Activated effector memory CD4-positive, alpha-beta T cell treated with anti-CD3 and anti-CD28 coated beads, Interleukin-2, amount 50 U/mL, for 16 hours (primary cell): ENCODE results near the gene ADARB2.

Experiments
- DNase-seq: peaks from one replicate; pipeline ENCODE4 v3.0.0-alpha.2; 2020

ADARB2 gene

DNA sequence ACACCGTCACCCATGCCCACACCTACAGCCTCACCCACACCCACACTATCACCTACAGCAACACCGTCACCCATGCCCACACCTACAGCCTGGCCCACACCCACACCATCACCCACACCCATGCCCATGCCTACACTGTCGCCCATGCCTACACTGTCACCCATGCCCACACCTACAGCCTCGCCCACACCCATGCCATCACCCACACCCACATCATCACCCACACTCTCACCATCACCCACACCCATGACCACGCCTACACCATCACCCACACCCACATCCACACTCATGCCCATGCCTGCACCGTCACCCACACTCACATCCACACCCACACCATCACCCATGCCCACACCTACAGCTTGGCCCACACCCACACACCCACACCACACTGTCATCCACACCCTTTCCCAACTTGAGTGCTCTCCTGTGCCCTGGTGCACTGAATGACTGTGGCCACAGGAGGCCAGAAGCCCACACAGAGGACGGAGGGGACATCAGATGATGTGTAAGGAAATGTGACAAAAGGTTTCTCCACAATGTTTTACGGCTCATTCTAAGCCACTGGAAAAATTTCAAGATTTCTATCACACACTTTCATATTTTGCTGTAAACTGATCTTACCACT lies 527.9 kb downstream of the ADARB2 start:
- no peak for DNase-seq

DNA sequence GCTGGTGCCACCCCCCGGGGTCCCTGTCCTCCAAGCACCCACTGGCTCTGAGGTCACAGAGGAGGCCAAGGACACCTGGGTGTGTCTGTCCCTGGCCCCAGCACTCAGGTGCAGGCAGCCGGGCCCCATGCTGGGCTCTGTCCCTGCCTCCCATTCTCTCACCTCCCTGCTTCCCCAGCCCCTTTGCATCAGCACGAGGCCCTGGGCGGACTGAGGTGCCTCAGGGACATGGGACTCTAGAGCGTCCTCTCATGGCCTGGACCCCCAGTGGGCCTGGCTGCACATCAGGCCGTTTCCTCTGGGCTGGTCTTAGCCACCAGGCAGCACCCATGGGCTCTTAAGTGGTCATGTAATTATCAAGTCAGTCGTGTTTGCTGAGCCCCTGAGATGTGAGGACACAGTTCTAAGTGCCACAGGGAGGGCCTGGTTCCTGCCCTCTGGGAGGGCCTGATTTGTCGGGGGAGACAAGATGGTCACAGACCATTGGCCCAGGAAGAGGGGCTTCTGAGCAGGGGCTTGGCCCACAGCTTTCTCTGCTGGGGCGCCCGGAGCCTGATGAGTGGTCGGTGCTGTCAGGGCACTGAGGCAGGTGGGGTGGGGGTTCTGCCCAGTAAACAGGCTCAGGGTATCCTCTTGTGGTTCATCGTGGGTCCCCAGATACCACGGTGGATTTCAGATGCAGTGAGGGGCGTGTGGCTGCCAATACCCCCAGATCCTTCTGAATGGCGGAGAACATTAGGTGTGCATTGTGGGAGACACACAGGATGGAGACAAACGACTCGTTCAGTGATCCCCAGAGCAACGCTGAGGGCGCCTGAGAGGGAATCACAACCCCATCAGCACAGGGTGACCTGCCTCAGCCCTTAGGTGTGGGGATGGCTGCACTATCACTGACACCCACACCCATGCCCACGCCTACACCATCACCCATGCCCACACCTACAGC lies 528.7 kb downstream of the ADARB2 start:
- no peak for DNase-seq

DNA sequence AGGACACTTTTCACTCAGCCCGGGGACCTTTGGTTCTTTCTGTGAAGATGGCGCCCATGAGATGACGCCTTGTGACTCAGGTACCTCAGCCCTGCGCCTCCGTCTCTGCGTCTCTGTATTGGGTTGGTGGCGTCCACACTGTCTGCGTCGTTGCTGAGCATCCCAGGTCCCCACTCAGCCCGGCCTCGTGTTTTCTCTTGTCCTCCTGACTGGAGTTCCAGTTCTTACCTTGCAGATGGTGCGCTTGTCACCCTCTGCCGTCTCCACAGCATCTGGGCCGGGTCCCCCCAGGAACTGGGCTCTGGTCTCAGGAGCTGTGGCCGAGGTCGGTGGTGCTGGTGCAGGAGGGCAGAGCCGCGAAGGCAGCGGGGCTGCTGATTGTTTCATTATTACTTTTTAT lies 530.7 kb downstream of the ADARB2 start:
- DNase-seq: no peak

DNA sequence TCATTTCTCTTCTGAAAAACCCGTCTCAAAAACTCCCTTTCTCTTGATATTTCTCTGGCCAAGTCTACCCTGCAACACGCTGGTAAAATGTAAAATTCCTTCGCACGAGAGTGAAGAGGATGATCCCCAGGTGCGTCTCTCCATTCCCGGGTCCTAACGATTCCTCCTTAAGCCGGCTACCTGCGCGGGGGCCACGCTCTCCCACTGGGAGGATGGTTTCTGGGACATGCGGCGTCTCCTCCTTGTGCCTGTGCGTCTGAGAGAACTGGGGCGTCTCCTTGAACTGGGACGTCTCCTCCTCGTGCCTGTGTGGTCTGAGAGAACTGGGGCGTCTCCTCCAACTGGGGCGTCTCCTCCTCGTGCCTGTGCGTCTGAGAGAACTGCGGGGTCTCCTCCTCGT lies 531.2 kb downstream of the ADARB2 start:
- no peak for DNase-seq

DNA sequence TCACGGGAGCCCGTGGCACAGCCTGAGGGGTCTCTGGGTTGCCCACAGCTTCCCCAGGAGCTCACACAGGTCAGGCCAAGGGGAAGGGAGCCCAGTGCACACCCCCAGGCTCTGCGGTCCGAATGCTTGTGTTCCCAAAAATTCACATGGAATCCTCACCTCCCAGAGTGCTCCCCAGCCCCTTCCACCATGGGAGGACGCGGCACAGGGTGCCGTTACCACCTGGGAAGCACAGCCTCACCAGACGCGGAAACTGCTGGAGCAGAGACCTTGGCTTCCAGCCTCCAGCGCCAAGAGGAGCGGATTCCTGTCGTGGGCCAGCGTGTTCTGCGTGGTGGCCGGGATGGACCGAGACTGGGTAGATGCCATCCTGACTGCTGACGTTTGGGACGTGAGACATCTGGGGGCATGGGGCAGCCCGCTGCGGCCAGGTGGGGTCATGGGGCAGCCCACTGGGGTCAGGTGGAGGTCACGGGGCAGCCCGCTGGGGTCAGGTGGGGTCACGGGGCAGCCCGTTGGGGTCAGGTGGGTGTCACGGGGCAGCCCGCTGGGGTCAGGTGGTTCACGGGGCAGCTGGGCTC lies 531.8 kb downstream of the ADARB2 start:
- DNase-seq: no peak

DNA sequence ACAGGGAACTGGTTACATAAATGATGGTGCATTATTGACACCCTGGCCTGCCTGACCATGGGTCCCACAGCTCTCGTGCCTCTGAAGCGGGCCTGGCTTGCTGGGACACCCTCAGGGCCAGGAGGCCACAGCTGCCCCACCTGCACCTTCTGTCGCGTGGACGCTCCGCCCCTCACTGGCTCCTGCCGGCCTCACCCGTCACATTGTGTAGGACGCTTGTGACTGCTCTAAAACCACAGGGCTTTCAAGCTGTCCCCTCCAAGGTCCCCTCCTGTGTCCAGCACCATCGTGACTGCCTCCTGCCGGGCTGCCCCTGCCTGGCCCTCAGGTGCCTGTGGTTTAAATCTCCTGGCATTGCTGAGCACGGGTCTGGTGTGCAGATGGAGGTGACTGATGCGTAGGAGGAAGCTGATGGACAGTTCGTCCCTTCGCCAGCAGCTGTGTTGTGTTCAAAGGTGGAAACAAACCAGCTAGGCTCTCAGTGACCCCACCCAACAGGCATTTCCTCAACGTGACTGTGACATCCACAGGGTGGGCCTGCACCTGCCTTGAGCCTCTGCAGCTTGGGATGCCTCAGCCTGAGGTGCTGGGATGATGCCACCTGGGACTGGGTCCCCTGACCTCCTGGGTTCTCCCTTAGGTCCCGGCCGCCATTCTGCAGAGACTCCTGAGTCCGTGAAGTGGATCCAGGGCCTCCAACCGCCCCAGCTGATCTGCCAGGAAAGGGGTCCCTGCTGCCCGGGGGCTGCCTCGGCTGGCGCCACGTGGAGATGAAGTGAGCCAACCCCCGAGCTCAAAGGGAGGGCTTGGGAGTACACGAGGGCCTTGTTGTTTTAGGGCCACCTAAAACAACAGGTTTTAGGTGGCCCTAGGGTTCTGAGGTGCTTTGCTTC lies 532.6 kb downstream of the ADARB2 start:
- no peak for DNase-seq

DNA sequence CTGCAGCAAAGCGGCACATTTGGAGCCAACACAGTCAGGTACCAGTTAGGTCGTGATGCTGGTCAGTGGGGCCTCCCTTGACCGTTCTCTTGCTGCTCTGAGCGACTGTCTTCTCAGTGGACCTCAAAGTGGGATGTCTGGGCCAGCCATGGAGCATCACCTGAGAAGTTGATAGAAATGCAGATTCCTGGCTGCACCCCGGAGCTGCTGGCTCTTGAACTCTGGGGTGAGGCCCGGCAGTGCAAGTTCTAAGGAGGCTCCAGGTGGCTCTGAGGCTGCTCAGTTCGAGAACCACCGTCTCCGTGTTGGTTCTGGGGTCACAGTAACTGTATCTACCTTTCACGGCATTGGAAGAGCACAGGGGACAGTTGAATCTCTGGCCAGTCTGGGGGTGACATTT lies 533.6 kb downstream of the ADARB2 start:
- no peak for DNase-seq

DNA sequence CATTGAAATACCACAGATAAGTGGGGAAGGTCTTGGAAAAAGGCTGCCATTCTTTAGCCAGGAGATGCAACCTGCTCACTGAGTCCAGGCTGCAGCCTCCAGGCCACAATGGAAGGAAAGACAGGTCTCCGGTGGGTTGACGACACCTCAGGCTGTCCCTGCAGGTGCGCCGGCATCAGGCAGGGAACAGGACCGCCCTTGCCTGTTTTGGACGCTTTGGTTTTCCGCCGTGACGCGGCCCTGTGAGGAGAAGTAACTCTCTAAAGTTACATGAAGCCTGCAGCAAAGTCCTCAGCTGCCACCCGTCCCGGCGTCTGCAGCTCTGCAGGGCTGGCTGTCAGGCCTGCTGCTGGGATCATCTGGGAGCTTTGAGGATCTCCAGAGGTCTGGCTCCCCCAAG lies 534.1 kb downstream of the ADARB2 start:
- DNase-seq: no peak

DNA sequence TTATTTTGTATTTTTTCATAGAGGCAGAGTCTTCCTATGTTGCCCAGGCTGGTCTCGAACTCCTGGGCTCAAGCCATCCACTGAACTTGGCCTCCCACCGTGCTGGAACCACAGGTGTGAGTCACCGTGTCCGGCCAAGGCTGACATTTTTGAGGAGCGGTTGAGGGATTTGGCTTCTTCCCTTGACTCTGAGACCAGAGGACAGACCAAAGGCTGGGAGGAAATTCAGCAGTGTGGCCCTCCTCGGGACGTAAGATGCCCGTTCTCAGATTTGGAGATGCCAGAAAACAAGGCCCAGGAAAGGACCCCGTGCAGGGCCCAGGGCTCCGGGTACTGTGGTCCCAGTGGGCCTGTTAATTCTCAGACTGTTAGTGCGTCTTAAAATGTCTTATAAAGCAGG lies 535.0 kb downstream of the ADARB2 start:
- no peak for DNase-seq

DNA sequence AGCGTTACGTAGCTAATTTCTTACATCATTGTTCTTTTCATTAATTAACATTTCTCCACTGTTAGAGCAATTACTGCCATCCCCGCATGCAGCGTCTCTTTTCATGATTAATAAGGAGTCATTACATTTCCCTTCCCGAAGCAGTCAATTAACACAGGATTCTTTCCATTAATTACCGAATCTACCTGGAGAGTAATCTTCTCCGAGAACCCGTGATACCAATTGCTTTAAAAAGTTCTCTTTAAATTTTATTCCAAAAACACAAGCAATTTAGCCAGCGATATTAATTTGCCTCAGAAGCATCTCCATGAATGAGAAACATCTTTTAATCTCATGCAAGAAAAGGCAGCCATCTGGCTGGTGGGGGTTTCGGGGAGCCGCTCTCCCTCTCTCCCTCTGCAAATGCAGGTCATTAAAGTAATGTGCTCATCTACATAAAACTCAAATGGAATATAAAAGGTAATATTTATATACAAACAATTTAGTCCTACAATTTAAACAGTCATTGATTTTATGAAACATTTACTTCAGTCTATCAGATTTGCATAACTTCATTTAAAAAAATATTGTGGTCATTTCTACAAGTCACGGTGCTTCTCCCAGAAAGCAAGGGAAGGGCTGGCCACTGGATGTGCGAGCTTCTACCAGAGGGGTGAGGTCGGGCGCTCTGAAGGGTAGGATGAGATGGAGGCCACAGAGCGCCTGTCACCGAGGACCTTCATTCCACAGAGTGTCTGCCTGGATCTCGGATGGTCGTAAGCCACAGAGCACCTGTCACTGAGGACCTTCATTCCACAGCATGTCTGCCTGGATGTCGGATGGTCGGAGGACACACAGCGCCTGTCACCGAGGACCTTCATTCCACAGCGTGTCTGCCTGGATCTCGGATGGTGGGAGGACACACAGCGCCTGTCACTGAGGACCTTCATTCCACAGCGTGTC lies 536.2 kb downstream of the ADARB2 start:
- DNase-seq: no peak

DNA sequence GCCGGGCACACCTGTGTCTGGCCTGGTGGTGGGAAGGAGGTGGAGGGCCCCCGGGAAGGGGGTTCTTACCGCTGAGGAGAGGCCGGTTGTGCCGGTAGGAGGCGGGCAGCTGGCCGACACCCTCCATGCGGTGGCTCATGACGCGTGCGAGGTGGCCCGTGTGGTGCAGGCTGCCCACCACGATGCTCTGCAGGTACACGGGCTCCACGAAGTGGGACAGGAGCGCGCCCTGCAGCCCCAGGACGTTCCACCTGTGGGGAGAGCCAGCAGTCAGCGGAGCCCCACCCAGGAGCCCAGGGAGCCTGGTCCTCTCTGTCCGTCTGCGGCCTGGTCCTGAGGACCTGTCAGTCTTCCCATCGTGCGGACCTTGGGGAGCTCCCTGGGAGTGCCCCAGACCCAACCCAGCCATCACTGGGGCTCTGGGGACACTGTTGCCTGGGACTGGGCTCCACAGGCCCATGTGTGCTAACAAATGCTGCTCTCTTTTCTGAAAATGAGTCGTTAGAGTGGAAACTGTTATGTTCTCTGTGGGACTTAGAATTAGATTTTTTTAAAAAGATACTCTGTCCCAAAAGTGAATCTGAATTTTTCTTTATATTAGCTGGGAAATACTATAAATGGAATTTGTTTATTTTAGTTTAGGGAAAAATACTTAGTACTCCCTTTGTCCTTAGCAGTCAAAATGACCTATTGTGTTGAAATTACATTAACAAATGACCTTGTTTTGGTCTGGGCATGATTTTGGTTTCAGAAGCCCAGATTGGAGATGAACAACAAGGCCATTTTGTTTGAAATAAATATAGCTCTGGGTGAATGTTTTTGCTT lies 537.2 kb downstream of the ADARB2 start:
- no peak for DNase-seq

DNA sequence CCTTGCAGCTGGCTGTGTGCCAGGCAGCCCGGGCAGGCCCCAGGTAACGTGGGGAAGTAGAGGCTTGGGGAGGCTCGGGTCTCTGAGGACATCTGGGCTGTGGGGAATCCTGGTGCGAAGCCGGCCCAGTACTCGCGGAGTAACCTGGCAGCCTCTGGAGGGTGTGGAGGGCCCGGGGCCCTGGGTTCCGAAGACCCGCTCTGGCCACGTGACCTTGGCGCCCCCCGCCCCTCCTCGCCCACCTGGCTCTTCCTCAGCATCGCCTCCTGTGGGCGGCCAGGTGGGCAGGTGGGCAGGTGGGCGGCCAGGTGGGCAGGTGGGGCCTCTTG lies 538.0 kb downstream of the ADARB2 start:
- no peak for DNase-seq

DNA sequence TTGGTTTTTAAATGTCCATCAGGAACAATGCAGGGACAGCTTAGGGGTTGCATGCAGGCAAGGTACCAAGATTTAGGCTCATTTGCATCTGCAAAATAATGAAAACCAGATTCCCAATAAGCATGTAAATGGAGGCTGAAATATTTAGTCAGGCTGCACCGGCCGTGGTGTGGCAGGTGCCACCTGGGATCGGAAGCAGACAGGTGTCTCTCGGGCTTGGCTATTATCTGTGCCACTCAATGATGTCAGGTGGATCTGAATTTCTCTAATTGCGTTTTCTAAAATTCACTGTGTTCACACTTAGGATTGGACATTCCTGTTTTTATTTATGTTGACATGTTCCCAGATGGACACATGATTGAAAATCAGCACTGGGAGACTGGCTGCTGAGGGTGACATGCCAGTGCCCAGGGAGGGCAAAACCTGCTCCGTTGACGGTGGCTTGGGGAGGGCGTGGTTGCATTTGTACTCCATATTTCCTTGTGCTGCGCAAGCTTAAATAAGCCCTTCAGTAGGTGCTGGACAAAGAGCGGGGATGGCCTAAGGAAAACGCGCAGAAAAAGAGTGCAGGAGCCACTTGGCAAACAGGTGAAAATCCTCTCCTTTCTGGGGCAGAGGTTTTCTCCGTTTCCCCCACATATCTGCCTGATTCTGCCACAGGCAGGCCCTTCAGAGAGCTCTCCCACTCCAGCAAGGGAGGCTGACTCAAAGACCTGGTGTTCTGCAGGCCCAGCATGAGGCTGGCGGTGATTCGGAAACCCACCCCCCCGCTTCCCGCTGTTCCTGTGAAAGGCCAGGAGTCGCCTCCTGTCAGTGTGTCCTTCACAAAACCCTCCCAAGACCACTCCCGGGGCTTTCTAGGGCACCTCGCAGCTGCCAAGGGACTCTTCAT lies 538.6 kb downstream of the ADARB2 start:
- no peak for DNase-seq

DNA sequence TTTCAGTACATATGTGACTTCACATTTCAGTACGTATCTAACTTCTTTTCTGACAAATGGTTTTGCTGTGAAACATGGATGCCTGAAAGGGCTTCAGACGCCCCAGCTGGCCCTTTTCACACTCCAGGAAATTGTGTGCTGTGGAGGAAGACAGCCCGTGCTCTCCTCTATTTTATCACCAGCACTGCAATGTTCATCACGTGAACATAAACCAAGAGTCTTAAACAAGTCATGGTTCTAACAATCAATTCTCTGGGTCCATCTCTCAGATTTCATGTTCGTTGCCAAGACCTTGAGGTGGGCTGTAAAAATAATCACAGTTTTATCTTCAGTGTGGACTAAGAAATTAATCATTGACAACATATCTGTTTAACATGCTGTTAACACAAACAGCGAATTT lies 539.9 kb downstream of the ADARB2 start:
- DNase-seq: no peak

DNA sequence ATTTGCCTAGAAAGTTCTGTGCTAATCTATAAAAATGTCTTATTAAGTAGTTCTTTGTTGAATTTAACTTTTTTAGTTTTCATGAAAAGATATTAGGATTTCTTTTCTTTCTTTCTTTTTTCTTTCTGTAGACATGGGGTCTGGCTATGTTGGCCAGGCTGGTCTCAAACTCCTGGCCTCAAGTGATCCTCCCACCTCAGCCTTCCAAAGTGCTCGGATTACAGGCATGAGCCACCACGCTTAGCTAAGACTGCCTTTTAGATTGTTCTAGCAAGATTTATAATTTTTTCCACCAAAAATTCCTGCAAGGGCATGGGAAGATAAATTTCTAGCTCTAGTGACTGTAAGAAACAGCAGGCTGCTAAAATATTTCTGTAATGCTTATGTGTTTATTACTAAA lies 540.7 kb downstream of the ADARB2 start:
- DNase-seq: no peak

DNA sequence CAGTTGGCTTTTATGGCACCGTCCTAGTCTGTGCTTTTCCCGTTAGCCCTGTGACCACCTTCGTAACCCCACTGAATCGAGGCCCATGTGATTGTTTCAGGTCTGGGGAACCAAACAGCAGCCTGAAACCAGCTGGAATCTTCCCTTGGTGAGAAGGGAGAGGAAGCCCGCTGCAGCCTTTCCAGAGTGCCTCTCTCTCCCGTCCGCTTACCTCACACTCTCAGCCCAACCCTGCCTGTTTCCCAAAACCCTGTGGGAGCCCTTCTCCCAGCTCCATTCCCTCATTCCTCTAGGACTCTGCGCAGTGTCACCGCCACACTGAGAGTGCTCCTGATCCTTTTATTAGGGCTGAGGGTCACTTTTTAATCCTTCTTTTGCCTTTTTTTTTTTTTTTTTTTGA lies 541.5 kb downstream of the ADARB2 start:
- peak; percentile 13 for DNase-seq

DNA sequence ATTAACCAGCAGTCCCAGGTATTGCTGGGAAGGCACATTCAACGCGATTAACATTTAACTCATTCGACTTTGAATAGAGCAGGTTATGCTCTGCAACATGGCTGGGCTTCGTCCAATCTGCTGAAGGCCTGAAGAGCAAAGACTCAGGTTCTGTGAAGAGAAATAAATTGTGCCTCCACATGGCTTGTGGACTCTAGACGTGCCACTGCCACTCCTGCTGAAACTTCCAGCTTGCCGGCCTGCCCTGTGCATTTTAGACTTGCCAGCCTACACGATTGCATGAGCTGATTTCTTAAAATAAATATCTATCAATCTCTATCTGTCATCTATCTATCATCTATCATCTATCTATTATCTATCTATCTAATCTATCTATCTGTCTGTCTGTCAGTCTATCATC lies 543.2 kb downstream of the ADARB2 start:
- peak; percentile 19 for DNase-seq

DNA sequence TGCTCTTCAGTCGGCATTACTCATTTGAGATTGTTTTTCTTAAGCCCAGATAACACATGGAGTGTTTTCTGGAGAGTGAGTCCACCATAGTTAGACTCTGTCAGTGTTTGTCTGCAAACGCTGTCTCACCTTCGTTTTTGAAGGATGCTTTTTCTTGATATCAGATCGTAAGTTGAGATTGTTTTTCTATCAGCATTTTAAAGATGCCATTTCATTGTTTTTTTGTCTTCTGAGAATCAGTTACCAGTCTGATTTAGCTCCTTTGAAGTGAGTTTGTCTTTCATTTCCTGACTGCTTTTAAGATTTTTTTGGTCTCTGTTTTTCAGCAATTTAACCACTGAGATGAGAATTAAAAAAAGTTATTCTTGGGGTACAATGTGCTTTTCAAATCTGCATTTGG lies 543.8 kb downstream of the ADARB2 start:
- DNase-seq: no peak

DNA sequence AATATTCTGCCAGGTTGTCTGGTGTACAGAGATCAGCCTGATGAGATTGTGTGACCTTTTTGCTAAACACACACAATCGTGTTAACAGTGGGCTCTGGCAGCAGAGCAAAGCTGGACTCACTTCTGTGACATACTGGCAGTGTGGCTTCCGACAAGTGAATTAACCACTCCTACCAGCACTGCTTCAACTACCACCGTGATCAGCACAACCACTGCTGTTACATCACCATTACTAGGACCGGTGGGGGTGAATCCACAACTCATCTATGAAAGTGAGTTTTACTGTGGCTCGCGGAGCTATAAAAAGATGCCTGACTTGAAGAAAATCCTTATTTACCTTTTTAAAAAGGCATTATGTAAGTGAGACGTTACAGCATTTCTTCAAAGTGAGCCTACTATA lies 545.6 kb downstream of the ADARB2 start:
- peak; percentile 21 for DNase-seq
